Uterine smooth muscle cell (primary cell): ENCODE data around the gene GUCY2D. TPM values are rescaled to one million over a fixed set of nuclear protein-coding genes. Genes with fewer than 3 reads are reported as not detected.

Experiments
- total RNA-seq: library from RNA; depleted of rRNA; stranded (reverse); fragments of >200 nt; gene quantifications from 2 replicates; pipeline ENCODE4 v1.2.3, GENCODE V29; 2014

The GUCY2D gene
- under 0.01 TPM in 2 replicates for total RNA-seq

GRCh38 chr17:8001976-8002720 is at the start of gene GUCY2D:
Gene GUCY2D, plus strand, starts transcription at chr17:8002615. Its CDS starts 433 bp downstream, at chr17:8003048.

DNA sequence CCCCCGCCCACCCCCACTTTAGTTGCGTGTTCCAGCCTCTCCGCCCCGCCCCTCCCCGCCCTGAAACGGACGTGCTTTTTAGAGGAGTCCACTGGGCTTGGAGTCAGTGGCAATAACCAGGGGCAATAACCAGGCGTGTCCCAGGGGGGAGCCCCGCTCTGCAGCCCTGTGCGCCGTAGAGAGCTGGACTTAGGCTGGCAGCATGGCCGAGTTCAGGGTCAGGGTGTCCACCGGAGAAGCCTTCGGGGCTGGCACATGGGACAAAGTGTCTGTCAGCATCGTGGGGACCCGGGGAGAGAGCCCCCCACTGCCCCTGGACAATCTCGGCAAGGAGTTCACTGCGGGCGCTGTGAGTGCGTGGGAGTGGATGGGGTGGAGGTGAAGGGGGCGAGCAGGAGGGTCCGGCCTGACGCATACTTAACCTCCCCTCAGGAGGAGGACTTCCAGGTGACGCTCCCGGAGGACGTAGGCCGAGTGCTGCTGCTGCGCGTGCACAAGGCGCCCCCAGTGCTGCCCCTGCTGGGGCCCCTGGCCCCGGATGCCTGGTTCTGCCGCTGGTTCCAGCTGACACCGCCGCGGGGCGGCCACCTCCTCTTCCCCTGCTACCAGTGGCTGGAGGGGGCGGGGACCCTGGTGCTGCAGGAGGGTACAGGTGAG is 36.7 kb downstream of the GUCY2D start, which contains the start of gene ALOX15B:
Gene ALOX15B (plus strand): TSS at position 106 of the 657 bp plus-strand sequence. CDS start 97 bp downstream, at position 203.

Other genes starting within 250 kb of the GUCY2D start
- gene KDM6B, start 168.4 kb upstream of the GUCY2D start, total RNA-seq = 5.1 and 7.5 TPM in 2 replicates
- 0.22 and 0.50 TPM in 2 replicates for gene TMEM88, start 147.5 kb upstream of the GUCY2D start, total RNA-seq
- gene NAA38, start 145.1 kb upstream of the GUCY2D start, total RNA-seq = 59.4 and 81.0 TPM in 2 replicates
- 9.0 and 12.8 TPM in 2 replicates for gene CYB5D1, start 144.6 kb upstream of the GUCY2D start, total RNA-seq
- 135 and 232 TPM in 2 replicates for gene CHD3, start 113.8 kb upstream of the GUCY2D start, total RNA-seq
- gene RNF227, start 86.3 kb upstream of the GUCY2D start, total RNA-seq = 2.5 TPM in 2 replicates
- gene KCNAB3, start 72.8 kb upstream of the GUCY2D start, total RNA-seq = 0.75 and 1.00 TPM in 2 replicates
- gene TRAPPC1, start 70.7 kb upstream of the GUCY2D start, total RNA-seq = 46.6 and 48.2 TPM in 2 replicates
- gene CNTROB, start 70.4 kb upstream of the GUCY2D start, total RNA-seq = 27.2 and 44.9 TPM in 2 replicates
- gene ALOX15B, start 36.4 kb downstream of the GUCY2D start, total RNA-seq = 0.12 TPM in 1 of 2 replicates, not detected in the other
- not detected in 2 replicates for gene ALOX12B, start 85.1 kb downstream of the GUCY2D start, total RNA-seq
- 0.25 and 0.55 TPM in 2 replicates for gene ALOXE3, start 115.9 kb downstream of the GUCY2D start, total RNA-seq
- gene HES7, start 121.5 kb downstream of the GUCY2D start, total RNA-seq = not detected in 2 replicates
- 9.3 and 15.4 TPM in 2 replicates for gene PER1, start 149.8 kb downstream of the GUCY2D start, total RNA-seq
- 6.0 and 6.1 TPM in 2 replicates for gene VAMP2, start 160.3 kb downstream of the GUCY2D start, total RNA-seq
- gene TMEM107, start 173.8 kb downstream of the GUCY2D start, total RNA-seq = 20.5 and 32.9 TPM in 2 replicates
- gene BORCS6, start 187.6 kb downstream of the GUCY2D start, total RNA-seq = 11.0 and 14.9 TPM in 2 replicates
- 19.1 and 69.5 TPM in 2 replicates for gene AURKB, start 208.0 kb downstream of the GUCY2D start, total RNA-seq
- 5.1 and 6.4 TPM in 2 replicates for gene CTC1, start 245.4 kb downstream of the GUCY2D start, total RNA-seq
- 22.7 and 41.8 TPM in 2 replicates for gene PFAS, start 246.7 kb downstream of the GUCY2D start, total RNA-seq